LoVo (cell line): Measurements from ENCODE around the gene NT5DC1.
A peak's percentile ranks its signal among the peaks of the same experiment; 100 is the strongest.

Experiments used
- DNase-seq: peaks from one replicate; pipeline ENCODE4 v3.0.0-alpha.2; 2016; ENCODE audit warnings: low spot score

NT5DC1 gene

GRCh38 chr6:116100419-116101301 lies at the start of gene NT5DC1:
TSS of gene NT5DC1 (plus strand) at chr6:116100853. CDS start at chr6:116100931, 78 bp downstream.
- DNase-seq = peak; percentile 88

DNA sequence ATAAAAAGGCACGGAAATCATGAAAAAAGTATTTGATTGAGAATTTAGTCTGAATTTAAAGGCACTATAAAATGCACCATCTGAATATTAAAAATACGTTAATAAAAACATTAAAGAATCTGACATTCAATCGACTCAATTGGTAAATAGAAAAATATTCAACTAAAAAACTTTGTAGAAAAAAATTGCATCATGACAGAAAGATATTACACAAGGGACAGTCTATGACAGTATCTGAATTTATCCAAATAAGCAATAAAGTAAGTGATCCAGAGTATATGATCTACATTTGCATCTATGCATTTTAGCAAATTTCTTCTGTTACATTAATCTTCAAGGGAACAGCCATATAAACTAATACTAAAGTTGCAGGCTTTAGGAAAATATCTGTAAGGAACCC lies 49.4 kb upstream of the NT5DC1 start:
- no peak for DNase-seq

DNA sequence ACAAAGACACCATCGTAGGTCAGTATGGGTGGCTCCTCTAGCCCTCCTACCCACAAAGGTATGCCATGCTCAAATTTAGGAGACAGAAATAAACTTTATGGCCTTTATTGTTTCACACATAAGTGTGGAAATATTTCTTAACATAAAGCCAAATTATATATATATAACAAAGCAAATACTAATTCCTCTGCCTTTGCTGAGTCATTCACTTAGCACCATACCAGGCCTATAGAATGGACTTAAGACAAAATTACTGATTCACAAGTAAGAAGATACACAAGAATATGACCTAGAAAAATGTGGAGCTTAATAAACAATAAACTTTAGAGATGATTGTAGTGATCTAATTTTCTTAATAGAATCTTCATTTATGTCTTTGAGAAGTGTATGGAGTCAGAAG lies 45.1 kb upstream of the NT5DC1 start:
- no peak for DNase-seq

- DNase-seq = no peak
These were observed 42.9 kb upstream of the NT5DC1 start for GRCh38 chr6:116057766-116058165.

GRCh38 chr6:116059713-116060571 lies 40.7 kb upstream of the NT5DC1 start:
- DNase-seq = peak; percentile 55

DNA sequence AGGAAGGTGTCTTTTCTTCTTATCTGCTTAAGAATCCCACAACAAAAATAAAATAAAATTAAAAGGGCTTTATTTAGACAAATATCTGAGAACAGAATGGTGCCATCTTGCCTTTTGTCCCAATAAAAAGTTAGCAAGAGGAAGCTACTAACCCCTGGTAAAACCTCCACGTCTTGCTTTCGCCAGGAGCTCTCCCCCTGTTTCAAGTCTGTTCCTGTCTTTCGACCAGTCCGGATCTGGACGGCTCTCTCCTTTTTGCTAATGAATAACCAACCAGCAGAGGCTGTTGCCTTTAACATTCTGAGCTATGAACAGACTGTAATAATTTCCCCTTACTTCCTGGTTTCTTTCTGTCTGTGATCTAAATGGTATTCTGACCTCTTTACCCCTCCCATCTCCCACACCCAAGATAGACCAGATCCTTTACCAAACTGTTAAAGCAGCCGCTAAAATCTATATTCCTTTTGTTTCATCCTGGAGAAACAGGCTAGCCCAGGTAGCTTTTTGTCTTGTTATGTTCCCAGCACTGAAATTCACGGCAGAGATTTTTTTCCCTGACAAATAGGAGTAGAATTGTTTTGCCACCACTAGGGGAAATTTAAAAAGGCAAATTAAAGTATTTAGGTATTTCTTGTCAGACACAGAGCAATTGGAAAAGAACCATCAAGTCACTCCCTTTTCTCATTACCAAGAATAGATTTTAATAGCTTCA lies 39.9 kb upstream of the NT5DC1 start, which contains the start of gene FRK:
TSS of gene FRK (minus strand) at position 320 of the 712 bp plus-strand sequence. CDS start 580 bp downstream, outside the sequence.
- DNase-seq = peak; percentile 86

- no peak for DNase-seq
These were observed 38.2 kb upstream of the NT5DC1 start for GRCh38 chr6:116062496-116062895.

DNA sequence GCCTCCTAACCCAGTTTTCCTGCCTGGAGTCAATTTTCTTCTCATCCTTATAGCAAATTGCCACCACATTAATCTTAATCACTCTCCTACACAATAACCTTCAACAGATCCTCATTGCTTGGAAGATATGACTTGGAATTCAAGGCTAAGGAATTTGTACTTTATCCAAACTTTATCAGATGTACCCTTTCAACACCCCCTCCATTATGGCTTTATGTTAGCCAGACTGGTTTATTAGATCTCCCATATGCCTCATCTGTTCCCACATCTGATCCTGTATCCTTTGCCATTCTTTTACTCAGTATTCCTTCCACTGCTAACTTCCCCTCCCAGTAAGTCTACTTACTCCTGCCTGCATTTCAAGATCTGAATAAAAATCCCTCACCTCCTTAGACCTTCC lies 36.0 kb upstream of the NT5DC1 start:
- DNase-seq = no peak

GRCh38 chr6:116066789-116067188 lies 33.9 kb upstream of the NT5DC1 start:
- DNase-seq = no peak

DNA sequence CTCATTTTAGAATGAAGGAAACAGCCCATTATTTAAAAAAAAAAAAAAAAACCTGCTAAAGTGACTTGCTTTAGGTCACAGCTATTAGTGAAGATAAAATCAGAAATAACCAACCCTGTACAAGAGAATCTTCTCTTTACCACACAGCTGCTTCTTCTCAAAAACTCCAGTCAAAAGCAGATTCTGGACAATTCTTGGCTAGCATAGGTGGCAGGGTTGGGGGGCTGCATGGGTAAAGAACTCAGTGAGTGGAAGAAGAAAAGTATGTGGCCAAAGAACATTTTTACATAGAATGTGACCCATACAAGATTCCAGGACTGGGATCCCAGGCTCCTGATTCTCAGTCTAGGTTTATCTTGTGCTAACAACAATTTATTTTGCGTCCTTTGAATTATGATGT lies 30.6 kb upstream of the NT5DC1 start:
- DNase-seq = no peak

DNA sequence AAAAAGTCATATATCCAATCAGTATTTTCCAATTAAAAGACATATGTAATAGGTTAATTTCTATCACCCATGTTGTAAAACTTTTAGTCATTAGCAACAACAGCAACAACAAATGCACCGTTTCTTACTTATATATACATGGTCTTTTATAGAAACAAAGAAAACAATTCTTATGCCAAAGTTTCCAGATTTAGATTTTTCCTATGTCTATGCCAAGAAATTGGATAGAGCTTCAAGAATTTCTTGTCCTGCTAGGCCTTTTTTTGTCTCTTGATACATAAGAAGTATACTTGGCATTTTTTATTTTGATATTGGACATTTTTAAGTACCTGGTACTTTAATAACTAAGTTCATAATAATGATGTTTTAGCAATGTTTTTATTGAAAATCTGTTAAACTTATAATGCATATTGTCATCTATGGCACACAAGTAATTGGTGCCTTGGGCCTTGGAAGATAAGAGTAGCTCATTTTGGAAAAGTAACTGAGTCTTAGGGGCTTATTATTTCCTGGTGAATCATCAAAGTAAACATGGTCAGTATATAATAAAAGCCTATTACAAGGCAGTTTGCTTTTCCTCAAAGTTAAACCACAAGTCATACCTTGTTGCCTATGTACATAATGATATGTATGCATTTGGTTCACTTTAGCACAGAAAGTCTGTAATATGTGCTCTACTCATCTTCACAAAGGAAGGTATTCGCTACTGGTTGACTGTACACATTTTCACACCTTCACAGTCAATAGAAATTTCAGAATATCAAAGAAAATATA lies 29.9 kb upstream of the NT5DC1 start:
- DNase-seq = peak; percentile 72

DNA sequence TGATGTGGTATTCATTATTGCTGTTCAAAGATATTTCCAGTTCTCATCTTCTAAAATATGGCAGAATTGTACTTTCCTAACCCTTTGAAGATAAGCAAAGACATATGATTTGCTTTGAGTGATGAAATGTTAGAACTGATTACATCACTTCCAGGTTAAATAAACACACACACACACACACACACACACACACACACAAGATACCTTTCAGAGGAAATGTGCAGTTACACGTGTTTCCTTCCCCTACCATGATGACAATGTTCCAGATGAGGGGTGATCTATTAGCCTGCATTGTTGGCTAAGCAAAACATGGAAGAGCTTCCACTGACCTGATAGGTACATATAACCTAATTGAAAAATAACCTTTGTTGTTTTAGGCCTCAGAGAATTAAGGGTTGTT lies 28.3 kb upstream of the NT5DC1 start:
- no peak for DNase-seq

DNA sequence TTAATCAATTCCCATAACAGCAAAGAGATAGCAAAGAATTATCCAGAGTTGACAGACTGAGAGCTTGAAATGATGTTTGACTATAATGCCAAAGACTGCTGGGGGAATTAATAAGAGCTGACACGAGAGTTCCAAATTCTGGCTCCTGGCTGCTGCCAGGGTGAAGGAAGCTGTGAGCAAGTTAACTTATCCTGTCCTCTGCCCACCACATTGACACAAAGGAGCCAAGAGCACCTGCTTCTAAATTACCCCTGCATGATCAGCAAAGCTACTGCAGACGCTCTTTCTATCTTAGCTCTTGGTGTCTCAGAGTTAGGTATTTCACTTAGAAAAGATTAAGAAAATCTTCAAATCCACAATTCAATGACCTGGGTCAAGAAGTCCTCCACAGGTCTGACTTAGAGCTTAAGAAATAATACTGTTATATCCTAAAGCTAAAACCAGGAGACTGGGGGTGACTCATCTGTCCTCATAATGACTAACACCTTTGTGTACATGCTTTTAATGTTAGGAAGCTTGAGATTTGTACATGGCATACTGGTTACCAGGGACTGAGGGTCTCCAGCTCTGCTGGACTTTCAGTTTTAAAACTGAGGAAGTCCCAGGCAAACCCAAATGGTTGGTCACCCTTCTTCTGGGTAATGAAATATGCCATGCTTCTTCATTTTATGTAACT lies 26.8 kb upstream of the NT5DC1 start:
- peak; percentile 64 for DNase-seq

GRCh38 chr6:116074732-116075390 lies 25.8 kb upstream of the NT5DC1 start:
- DNase-seq = no peak

DNA sequence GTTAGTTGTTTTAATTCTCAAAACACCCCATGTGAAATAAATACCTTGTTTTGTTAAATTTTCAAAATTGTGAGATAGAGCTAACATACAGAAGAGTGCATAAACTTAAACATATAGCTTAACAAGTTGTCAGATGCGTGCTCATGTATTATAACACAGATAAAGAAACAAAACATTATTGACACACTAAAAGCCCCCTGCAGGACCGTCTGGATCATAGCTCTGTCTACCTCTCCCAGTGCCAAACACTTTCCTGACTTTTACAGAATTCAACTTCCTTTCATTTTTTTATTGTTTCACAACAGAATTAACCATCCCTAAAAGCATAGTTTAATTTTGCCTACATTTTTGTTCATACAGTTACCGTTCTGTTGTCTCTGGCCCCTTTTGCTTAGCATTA lies 22.1 kb upstream of the NT5DC1 start:
- no peak for DNase-seq

DNA sequence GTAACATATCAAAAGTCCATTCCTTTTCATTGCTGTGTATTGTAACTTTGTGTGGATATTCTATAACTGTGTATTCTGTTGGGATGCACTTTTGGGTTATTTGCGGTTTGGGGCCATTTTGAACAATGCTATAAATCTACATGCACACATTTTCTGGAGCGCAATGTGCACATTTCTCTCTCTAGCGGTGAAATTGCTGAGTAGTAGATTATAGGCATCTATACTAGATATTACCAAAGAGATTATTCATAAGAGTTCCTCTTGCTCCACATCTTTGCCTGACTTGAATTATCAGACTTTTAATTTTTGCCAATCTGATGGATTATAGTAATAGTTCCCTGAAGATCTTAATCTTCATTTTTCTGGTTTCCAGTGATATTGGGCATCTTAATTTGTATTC lies 21.7 kb upstream of the NT5DC1 start:
- DNase-seq = no peak

- DNase-seq = no peak
These were observed 17.6 kb upstream of the NT5DC1 start for GRCh38 chr6:116083052-116083451.

DNA sequence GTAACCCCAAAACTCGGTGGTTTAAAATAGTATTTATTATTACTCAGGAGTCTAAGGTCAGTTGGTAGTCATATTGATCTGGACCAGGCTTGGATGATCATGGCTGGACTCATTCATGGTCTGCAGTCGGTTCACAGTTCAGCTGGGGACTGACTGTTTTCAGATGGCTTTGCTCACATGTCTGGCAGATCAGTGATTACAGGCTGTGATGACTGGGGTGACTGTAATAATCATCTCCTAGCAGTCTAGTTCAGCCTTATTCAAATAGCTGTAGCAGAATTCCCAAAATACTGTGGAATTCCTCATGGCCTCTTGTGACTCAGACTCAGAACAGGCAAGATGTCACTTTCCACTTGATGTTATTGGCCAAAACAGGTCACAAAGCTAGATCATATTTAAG lies 16.4 kb upstream of the NT5DC1 start:
- no peak for DNase-seq

DNA sequence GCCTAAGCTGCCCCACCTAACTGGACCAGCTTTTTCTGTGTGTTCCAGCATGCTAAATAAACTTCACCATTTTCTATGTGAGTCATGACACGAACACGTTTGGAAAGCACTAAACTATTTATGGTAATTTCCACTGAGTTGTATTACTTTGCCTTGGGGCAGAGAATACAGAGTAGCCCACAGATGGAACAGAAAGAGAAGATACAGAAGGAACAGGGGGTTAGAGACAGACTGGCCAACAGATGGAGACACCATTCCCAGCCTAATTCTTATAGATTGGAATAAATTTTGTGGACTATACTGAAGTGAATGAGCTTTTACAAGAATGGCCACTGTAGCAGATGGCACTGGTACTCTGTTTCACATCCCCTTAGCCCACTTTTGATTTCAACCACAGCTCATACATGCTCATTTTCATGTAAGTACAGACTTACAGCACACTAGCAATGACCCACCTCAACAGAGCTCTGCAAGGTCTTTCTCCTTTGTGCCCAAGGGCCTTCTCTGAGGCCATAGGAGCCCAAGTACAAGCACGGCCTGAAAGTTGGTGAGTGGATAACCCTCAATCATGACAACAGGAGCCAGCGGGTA lies 13.1 kb upstream of the NT5DC1 start:
- no peak for DNase-seq

GRCh38 chr6:116088946-116089345 lies 11.7 kb upstream of the NT5DC1 start:
- DNase-seq = no peak
